GM18508 (cell line): Measurements from ENCODE around the gene USP2.

Experiments
- ATAC-seq: cut with Tn5 transposase; IDR thresholded peaks from one replicate; pipeline ENCODE4 v1.9.1; 2021; ENCODE audit warnings: moderate number of reproducible peaks; ENCODE audit not compliant: insufficient read depth, unreplicated experiment

USP2 gene

GRCh38 chr11:119366690-119367620, 14.5 kb downstream of the USP2 start:
- ATAC-seq = no peak

- no peak for ATAC-seq
These were observed 16.4 kb downstream of the USP2 start for GRCh38 chr11:119365071-119365591.

- ATAC-seq = no peak
These were observed 17.5 kb downstream of the USP2 start for GRCh38 chr11:119363851-119364590.

GRCh38 chr11:119363081-119363850, 18.2 kb downstream of the USP2 start:
- ATAC-seq = no peak

GRCh38 chr11:119362741-119363080, 18.8 kb downstream of the USP2 start:
- ATAC-seq = no peak

GRCh38 chr11:119361941-119362725, 19.4 kb downstream of the USP2 start:
- ATAC-seq = no peak

GRCh38 chr11:119361056-119361787, 20.3 kb downstream of the USP2 start:
- no peak for ATAC-seq

GRCh38 chr11:119359365-119360214, 21.9 kb downstream of the USP2 start:
- ATAC-seq = no peak

- no peak for ATAC-seq
These were observed 24.4 kb downstream of the USP2 start for GRCh38 chr11:119357074-119357473.

- no peak for ATAC-seq
These were observed 25.0 kb downstream of the USP2 start for GRCh38 chr11:119356349-119357031.

GRCh38 chr11:119355091-119355843, 26.2 kb downstream of the USP2 start:
- no peak for ATAC-seq

- no peak for ATAC-seq
These were observed 28.6 kb downstream of the USP2 start for GRCh38 chr11:119352857-119353260.

- ATAC-seq = no peak
These were observed 30.3 kb downstream of the USP2 start for GRCh38 chr11:119351232-119351631.

GRCh38 chr11:119350302-119350701, 31.2 kb downstream of the USP2 start:
- no peak for ATAC-seq

GRCh38 chr11:119347940-119348605, 33.4 kb downstream of the USP2 start:
- ATAC-seq = no peak

- no peak for ATAC-seq
These were observed 34.2 kb downstream of the USP2 start for GRCh38 chr11:119347242-119347641.
